T-helper 22 cell (primary cell): ENCODE measurements around the gene DGKG.

ENCODE experiments used
- DNase-seq: peaks from one replicate; pipeline ENCODE4 v3.0.0-alpha.2; 2020; ENCODE audit warnings: low read depth

Gene DGKG

DNA sequence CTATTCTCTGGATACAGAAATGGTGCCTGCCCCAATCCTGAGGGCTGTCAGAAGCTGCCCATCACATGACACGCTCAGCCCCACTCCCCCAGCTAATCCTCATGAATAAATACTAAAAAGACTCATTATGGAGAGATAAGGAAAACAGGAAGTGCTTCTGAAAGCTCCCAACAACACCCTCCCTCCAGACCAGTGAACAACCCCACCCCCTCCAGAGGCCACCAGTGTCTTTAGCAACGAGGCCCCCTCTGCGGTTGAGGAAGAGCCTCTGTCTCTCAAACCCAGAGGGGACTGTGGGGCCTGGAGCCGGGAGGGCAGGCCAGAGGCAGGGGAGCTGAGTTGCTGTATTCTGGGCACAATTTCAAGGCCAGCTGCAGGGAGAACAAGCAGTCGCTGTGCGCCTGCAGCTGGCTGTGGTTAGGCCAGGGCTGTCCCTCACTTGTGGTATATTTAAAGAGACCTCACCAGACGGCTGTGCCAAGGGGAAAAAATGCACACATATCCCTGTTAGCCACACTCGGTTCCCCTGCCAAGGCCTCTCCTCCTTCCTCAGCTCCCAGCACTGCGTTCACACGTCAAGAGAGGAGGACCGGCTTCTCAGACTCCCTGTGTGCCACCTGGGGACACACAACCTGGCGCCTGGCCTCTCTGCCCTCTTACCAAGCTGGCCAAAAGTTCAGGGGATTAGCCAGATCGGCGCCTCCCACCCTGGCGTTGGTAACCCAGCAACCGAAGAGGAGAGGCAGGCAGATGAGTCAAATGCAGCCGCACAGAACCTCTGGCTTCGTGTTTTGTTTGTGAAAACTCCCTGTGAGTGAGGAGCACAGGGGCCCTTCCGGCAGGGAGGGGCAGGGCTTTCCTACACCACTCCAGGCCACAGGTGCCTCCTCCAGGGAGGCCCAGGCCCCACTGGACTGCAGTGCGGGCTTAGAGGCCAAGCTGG lies 152.0 kb downstream of the DGKG start:
- no peak for DNase-seq

DNA sequence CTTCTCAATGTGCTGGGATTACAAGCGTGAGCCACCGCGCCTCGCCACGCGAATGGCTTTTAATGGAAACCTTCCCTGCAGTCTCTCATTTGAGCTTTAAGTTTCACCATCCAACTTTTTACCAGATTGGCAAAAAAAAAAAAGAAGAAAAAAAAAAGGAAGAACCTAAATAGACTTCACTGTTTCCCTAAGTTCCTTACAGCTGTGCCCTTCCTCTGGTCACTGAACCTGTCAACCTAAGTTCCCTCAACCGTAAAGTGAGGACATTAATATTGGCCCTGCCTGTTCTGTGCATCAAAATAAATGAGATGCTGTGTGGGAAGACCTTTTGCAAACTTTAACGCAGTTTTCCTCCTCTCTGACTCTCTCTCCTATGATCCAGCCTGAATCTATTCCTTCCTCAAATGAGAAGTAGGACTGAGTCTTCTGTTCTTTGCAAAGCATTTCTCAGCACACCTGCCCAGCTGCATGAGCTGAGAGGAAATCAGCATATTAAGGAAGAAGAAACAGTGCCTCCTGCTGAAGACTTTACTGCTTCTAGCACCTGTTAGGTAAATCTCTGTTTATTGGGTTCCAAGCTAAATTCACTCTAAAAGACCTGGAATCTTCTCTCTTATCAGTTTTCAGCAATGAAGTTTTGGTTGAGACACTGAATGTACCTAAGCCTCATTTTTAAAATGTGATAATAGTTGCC lies 153.6 kb downstream of the DGKG start:
- DNase-seq: no peak

DNA sequence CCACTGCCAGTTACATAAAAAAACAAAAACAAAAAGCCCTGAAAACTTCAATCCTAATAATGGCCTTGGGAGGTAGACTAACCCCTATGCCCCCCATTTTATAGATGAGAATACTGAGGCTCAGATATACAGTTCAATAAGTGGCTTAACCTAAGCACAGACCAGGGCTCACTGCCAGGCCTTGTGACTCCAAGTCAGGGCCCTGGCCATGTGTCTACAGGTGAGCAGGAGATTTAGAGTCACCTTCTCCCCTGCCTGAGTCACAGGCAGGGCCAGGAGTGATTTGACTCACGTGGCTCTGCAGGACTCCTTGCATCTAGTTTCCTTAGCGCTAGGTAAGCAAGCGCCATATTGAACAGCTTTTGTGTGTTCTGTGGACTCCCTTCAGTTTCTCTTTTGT lies 154.5 kb downstream of the DGKG start:
- DNase-seq: no peak

DNA sequence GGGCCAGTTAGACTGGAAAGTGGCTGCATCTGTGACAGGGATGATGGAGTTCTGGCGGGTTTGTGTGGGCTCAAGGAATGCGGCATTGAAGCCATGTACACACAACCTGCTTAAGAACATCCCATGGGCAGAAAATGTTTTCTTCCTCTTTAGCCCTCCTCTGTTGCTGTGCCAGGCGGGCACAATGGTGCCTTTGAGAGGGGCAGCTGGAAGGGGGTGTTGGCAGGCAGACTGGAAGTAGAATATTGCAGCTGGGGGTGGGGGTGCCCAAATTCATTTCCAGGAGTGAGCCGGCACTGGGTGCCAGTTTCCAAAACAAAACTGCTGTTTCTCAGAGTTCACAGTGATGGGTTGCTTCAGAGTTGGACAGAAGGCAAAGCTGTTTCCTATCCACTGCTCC lies 161.3 kb downstream of the DGKG start:
- DNase-seq: no peak

DNA sequence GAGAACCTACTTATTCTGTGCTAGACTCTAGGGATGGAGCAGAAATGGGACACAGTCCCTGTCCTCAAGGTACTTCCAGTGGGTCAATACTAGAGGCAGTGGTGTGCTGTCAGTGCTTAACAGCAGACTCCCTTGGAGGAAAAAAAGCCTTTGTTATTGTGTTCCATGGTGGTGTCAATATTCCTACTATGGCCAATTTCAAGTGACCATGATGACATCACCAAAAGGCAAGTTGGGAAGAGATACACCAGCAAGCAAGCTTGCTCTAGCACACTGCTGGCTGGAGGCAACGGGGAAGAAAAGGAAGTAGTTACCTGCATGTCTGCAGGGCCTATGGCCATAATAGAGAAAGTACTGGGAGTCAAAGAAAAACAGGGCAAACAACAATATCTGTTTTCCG lies 163.6 kb downstream of the DGKG start:
- DNase-seq: no peak

DNA sequence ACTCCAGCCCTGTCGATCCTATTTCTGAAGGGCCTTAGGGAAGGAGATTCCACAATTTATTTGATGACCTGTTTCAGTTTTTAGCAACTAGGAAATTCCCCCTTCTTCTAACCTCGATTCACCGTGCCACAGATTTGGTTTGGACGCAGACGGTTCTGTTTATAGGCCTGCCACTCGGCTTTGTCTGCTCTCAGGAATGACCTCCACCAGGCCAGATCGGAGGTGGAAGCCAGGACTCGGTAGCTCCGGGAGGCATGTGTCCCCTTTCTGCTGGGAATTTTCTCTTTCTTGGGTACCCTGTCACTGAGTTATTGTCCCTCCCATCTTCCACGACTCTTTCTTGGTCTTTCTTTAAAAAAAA lies 167.6 kb downstream of the DGKG start:
- no peak for DNase-seq

DNA sequence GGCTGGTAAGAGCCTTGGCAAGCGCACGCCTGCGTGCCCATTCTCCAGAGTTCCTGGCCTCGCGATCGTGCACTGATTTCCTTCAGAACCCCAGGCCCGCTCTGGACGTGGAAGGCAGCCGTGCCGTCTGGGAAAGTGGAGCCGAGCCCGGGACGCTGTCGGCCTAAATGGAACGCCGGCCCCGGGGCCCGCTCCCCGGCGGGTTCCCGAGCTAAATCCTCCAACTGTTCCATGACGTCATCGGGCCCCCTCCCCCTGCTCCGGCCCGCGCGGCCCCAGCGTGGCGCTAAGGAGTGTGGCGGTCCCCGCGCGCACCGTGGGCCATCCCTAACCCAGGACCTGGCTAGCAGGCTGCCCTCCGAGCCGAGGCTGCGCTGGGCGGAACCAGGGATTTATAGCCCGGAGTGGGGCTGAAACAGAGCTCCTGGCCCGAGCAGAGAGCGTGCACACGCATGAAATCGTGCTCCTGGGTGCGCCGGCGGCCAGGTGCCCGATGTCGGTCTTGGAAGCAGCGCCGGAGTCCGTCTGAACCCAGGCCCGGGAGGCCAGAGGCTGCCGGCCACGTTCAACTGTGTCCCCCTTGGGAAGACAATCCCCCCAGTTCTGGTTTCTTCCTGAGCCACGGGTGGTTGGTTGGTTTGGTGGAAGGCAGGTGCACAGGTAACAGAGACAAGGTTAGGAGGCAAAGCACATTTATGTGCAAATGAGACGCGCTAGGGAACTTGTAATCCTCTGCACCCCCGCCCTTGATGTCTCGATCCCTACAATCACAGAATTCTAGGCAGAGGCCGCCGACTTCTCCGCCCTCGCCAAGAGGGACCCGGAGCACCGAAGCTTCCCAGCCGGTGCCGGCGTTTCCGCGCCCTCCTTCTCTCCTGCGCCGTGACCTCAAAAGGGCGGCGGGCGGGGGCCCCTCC lies 168.2 kb downstream of the DGKG start:
- DNase-seq: no peak

DNA sequence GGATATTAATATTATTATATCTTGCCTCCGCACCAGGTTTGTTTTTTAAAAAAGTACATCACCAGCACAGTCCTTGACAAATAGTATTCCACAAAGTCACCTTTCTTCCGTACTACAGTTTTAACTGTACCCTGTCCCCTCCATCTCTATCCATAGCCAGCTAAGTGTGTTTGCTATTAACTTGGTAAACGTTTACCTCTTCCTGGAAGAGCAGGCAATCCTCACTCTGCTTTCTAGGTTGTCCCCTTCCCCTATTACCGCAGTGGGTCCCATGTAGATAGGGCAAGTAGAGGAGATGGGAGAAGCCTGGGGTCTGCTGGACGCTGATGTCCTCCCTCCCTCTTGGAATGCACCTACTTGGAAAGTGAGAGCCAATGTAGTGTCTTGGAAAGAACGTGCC lies 169.2 kb downstream of the DGKG start:
- no peak for DNase-seq

DNA sequence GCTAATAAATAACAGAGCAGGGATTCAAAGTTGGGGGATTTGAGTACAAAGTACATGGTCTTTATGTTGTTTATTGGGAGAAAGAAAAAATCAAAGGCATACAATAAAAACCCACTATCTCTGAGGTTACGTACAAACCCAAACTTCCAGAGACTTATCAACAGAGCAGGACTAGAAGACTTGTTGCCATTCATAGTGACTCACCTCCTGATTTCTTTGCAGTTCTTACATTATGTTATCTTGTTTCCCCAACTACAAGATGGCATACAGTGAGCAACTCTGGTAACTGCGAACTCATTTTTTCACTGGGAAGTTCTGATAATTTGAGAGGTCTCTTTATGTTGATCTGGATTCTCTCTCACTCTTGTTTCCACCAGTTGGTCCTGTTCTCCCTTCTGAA lies 172.5 kb downstream of the DGKG start:
- no peak for DNase-seq

DNA sequence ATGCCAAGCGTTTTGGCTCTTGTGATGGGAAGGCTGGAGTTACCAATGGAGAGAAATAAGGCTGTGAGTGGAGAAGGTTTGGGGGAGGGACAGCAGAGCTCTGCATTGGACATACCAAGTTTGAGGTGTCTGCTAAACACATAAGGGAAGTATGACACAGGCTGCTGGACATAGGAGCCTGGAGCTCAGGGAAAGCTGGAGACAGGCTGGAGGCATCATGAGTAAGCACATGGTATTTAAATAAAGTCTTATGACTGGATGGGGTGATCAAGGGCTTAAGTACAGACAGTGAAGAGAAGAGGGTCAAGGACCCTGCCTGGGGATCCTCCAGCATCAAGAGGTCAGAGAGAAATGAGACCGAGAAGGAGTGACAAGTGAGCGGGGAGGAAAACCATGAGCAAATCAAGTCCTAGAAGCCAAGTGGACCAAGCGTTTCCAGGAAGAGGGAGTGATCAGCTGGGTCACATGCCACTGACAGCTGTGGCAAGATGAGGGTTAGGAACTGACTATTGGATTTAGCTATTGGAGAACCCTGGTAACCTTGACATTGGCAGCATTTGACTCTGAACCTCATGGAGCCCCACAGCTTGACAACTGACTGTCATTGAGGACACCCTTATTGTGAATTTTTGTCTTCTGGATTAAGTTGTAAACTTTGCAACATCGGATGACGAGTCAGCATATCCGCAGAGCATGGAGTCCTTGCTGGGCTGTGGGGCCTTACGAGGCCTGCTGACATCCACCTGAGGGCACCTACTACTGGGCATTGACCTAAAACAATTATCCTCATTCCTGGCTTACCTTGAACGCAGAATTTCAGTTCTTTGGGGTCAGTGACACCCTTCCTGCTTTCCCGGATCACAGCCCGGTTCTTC lies 174.4 kb downstream of the DGKG start:
- no peak for DNase-seq

DNA sequence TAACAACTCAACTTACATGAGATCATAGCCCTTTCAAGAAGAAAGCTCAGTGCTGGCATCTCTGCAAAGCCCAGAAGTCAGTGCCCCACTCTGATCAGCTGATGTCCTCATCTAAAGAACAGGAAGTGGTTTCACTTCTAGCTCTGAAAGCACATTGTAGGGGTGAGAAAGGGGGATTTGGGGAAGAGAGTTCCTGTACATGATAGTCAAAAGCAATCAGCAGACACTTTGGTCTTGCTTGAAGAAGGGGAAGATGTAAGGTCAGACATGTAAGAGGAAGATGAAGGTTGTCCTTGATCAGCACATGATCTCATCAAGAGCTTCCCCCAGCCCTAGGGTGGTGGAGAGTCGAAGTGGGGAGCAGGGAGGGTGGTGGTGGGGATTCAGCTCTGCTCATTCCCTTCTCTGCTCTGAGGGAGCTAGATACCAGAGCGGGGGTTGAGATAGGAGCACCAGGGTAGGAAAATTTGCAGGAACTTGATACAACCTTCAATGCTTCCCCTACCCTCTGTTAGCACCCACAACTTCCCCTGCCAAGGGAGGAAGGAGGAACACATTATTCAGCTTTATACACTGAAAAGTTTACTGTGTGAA lies 176.7 kb downstream of the DGKG start:
- no peak for DNase-seq

DNA sequence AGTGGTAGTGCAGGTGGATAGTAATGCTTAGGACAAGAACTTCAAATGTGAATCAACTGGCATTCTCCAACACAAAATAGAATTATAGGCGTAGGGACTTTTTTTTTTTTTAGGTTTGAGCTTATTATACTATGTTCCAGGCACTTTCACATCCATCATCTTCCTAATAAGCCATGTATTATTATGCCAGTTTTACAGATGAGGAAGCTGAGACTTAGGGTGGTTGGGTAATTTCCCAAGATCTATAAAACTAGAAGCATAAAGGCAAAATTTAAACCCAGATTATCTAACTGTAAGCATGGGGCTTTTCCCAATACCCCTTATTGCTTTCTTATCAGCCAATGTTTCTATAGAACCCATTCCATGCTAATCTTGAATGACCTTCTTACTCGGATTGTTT lies 178.0 kb downstream of the DGKG start:
- DNase-seq: no peak

DNA sequence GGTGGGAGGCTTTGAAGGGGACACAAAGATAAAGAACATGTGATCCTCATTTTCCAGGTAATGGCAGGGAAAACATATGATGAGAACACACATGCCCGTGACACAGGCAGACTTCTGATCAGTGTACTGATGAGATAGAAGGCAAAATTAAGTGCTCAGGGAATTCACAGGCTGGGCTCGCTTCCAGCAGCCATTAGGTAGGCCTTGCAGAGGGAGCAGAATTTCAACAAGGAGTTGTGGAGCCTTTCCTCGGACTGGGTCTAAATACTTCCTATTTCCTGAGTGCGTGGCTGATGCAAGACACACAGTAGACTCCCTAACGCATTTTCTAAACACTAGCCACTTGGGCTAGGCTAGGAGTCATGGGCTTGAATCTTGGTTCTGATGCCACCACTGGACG lies 179.2 kb downstream of the DGKG start:
- DNase-seq: no peak

DNA sequence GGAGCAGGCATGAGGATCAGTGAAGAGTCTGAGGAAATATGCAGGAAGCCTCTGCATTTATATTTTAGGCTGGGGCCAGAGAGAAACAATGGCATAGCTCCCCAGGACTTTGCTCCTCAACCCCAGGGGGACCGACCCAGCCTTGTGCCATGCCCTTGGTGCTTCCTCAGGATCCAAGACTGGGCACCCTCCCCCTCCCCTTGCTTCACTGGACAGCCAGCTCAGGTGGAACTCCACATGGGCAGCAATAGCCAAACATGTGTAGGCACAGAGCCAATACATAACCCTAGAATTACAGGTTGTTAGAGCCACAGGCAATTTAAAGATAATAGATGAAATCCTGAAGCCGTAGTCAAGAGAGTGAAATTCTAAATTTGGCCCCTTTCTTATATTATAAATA lies 180.1 kb downstream of the DGKG start:
- DNase-seq: no peak

DNA sequence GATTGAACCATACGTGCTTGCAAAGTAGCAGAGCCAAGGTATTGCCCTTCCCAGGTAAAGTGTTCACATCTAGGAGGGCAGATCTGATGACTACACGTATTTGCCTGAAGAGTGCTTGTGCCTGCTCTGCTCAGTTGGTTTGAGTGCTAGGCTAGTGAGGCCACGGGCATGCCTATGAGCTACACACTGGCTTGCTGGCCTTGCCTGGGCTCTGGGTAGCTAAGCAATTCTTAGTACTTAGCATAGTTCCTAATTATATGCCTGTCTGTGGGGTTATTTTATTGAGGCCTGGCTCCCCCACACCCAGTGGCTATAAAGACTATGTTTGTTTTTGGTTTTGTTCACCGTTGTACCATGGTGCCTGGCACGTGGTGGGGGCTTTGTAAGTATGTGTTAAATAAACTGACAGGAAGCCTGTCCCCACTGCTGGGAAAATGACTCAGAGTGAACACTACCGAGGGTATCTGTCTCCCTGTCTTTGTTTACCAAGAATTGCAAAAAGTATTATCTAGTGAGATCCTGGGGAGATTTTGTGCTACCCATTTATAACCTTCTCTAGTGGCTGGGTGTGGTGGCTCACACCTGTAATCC lies 181.0 kb downstream of the DGKG start:
- no peak for DNase-seq

DNA sequence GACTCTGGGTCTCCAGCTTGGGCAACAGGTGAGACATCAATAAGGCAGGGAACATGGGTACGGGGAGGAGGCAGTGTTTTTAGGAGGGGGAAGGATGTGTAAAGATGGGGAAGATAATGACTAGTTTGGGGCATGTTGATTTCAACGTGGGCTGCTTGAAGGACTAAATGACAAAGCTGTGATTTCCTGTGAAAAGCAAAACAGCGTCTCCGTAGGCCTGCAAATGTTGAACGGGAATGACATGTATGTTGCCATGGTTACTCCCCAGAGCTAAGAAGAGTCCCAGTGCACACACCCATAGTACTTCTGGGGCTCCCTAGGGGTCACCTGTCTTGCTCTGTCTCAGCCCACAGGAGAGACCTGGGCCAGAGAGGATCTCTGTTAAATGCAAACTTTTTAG lies 181.9 kb downstream of the DGKG start:
- no peak for DNase-seq

DNA sequence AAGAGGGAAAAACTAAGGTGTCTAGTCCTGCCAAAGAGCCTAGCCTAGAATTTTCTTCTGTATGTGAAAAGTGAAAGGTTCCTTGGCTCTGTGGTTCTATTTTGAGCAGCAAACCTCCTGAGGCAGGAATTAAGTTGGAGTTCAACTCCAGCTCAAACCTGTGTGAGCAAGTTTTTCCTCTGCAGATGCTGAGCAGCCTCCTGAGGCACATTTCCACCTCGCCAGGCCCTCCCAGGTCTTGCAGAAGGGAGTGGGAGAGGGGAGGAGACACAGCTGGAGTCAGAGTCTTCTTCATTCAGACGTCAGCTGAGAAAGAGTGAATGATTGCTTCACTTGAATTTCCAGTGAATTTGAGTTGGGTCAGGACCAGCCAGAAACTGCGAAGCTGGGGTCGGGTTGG lies 183.6 kb downstream of the DGKG start:
- no peak for DNase-seq

DNA sequence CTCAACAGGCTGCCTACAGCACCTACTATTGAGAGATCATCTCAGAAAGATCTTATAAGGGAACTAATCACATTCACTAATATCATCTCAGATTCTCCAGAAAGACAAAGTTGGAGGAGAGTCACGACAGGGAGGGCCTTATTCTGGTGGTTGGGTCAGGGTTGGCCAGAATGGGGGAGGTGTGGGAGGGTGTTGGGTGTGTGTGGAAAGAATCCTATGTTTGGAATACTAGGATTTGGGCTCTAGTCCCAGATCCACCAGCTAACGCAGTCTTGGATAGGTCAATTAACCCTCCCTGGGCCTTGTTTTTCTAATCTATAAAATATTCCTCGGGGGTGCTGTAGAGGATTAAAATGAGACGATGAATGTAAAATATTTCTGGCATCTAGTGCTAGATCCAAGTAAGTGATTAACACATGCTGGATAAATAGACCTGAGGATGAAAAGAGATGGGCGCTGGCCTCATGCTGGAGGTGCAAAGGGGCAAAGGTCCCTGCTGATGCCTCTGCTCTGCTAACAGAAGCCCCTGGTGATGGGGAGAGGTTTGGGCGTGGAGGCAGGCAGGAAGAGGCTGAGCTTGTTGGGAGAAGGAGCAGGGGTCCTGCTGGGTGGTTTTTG lies 185.6 kb downstream of the DGKG start:
- no peak for DNase-seq

DNA sequence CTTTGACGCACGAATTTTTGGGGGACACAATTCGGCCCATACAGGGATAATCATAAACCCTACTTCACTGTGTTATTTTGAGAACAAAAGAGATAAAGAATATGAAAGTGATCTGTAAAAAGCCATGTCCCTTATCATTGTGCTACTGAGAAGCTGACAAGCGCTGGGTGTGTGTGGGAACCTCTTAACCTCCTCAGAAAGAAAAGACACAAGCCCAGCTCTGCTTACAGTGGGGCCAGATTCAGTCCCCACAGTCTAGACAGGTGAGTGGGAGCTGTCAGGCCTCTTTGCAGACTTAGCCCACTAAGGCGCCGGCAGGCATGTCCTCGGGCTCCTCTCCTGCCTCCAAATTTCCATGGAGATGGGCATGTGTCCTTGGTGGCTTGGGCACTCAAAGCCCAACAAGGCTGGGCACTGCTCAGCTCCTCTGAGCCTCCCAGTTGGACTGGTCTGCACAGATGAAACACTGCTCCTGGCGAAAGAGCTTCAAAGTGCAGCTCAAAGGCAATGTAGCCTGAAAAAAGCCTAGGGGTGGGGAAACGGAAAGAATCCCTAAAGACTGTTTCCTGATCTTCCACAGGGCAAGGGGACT lies 188.7 kb downstream of the DGKG start:
- DNase-seq: no peak

DNA sequence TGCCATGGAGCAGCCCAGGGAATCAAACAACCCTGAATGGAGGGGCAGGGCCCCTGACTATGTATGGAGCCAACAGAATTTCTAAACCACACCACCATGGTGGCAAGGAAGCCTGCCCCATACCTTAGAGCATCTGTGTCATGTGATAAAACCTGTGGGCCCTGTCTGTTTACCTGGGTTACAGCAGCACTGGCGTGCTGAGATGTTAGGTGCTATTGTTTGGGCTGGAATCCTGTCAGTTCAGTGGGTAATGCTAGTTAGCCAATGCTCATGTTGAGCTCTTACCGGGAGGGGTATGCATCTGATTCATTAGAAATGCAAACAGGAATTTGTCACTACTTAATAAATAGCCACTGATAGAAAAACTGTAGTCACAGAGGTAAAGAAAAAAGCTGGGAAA lies 189.7 kb downstream of the DGKG start:
- DNase-seq: no peak
